NCI-H345 treated with DMSO at 0.1 percent for 48 hours (cell line): ENCODE data around the gene PPP1R9B.

Experiments used
- DNase-seq: peaks from one replicate; lab custom pipeline; 2025; ENCODE audit not compliant: unreplicated experiment; lab: John Stamatoyannopoulos, UW

PPP1R9B gene

GRCh38 chr17:50144845-50145531 is 5.5 kb downstream of the PPP1R9B start:
- DNase-seq = no peak

DNA sequence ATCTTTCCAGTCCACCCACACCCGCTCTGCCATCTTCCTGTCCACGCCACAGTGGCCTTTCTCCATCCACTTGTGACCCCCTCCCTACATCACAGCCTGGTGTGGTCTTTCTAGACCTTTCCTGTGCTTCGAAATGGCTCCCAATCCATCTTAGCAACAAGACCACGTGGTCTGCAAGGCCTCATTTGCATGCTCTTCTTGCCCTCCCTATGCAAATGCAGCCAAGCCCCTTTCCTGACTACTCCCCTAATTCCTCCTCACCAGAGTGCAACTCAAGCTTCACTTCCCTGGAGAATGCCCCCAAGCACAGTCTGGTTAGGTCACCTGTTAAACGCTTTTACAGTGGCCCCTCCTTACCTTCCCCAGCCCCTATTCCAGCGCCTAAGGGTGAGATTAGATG is 6.1 kb downstream of the PPP1R9B start:
- no peak for DNase-seq

DNA sequence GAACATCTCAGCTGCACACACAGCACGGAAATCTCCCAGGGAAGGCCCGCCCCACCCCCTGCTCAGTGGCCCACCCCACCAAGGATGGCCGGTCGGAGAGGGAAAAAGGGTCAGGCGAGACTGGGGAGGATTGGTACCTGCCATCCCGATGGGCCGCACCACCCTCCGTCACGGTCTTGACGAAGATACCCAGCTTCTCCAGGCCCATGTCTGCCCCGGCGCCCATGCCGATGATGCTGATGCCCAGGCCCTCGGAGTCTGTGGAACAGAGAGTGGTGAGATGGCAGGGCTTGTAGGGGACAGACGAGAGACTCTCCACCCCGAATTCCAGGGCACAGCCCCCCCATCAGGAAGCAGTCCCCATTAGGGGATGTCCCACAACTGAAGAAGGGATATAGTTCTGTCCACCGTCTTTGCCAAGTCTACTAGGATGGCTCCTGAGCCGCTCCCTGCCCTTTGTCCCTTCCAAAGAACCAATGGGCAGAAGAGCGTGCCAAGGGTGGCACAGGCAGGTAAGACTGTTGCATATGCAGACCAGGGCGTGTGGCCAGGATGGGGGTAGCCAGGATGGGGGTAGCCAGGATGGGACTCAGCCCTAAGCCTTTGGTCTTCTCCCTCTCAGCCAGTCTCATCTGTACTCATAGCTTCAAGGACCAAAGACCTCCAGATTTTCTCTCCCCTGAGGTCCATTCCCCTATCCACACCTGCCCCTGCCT is 6.9 kb downstream of the PPP1R9B start:
- no peak for DNase-seq

GRCh38 chr17:50141745-50142110 is 8.7 kb downstream of the PPP1R9B start:
- DNase-seq = no peak

- no peak for DNase-seq
Measured at GRCh38 chr17:50141026-50141744, 9.3 kb downstream of the PPP1R9B start.

DNA sequence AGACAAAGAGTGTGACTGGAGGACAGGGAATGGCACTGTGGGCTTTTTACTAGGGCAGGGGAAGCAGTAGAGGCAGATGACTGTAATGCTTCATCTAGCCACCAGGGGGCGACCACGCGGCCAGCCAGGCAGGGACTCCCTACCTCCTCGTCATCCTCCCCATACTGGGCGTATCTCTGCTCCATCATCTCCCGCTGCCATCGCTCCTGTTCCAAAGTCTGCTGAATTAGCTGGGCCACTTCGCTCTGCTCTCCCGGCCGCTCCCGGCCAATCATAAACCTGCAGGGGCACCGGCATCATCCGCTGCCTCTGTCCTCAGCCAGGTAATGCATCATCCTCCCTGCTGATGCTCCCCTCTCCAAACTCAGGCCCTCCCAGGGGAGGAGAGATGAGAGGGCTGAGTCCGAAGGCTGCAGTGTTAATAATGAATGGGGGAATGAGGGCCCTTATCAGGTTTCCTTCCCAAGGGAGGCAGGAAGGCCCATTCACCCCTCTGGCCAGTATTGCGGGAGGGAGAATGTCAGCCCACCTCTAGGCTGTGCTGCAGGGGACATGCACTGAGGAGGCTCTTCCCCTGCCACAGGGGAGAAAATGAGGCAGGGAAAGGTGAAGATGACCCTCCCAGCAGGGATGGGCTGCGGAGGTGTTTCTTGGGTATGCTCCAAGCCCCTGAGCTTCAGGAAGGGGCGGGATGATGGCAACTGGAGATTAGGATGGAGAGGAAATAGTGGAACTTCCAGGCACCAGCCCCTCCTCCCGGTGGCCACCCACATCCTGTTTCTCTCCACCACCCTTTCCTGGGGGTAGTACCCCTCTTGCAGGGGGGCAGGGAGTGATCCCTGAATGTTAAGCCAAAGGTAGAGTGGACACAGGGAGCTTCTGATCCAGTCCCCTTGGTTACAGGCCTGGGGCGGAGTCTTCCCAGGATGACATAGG is 10.3 kb downstream of the PPP1R9B start:
- peak; percentile 21 for DNase-seq

- DNase-seq = no peak
Measured at GRCh38 chr17:50139185-50139783, 11.2 kb downstream of the PPP1R9B start.

DNA sequence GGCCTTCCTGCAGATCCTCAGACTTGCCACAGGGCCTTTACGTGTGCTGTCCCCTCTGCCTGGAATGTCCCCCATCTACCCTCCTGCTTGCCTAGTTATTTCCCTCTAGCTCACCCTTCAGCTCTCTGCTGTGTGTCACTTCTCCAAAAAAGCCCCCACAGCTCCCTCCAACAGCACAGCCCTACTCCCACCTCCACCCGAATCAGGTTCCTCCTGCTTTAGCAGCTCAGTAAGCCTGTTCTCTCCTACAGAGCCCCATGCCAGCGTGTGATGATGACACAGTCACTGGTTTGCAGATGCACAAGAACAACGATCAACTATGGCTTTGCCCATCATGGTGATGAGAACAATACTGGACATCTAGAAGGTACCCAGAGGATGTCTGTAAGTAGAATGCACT is 13.4 kb downstream of the PPP1R9B start:
- DNase-seq = no peak

GRCh38 chr17:50136096-50136687 is 14.3 kb downstream of the PPP1R9B start:
- DNase-seq = no peak

GRCh38 chr17:50135316-50136095 is 15.0 kb downstream of the PPP1R9B start:
- no peak for DNase-seq

GRCh38 chr17:50134206-50135110 is 16.0 kb downstream of the PPP1R9B start:
- DNase-seq = no peak

GRCh38 chr17:50133769-50134099 is 16.7 kb downstream of the PPP1R9B start:
- no peak for DNase-seq

DNA sequence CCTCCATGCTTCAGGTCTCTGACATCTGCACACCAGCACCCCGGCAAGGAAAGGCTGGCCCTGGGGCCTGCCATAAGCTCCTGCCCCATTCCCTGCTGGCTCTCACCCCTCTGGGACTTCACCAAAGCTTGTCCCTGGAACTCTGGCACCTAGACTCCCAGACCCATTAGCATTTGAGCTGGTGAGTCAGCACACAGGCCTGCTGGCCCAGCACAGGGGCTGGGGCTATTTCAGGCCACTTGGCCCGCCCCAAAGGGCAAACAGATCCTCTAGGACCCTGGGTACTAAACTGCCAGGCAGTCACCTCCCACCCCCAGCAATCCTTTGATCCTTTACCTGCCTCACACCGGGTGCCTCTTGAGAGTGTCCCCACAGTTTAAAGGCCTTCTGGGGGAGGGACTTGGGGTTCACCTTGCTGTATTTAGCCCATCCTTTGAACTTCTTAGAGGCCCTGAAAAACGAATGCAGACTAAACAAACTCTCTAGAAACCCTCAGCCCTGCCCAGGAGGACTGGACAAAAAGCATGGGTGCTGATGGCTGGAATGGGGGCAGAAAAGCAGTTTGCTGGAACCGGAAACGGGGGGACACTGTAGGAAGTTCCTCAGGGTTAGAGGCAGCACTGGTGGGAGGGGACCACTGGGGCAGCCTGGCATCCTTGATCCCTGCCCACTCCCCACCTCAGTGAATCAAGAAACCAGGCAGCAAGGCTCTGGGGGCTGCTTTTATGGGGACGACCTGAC is 17.3 kb downstream of the PPP1R9B start:
- no peak for DNase-seq

GRCh38 chr17:50132104-50132794 is 18.2 kb downstream of the PPP1R9B start:
- DNase-seq = no peak

DNA sequence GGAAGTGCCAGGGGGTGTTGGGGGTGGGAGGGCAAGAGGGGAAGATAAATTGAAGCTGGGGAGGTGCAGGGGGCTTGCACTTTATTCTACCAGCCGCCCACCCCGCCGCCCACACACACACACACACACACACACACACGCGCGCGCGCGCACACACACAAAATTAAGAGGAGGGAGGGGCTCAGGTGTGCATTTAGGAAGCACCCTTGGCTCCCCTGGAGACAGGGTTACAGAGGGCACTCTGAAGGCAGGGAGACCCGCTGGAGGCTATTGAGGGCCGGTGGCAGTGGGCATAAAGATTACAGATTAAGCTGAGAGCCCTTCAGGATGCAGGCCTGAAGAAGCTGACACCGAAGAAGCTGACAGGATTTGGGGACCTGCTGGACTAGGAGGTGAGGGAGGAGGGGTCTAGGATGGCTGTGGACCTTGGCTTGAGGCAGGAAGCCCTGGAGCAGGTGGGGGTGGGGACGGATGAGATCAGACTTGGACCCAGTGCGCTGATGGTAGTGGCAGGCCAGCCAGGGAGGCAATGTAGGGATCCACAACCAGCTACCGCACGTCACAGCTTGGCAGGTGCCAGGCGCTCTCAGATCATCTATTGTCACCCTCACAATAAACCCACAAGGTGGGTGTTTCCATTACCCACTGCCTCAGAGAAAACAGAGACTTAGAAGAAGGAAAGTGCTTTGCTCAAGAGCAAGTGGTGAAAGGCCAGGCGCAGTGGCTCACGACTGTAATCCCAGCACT is 19.7 kb downstream of the PPP1R9B start:
- DNase-seq = peak; percentile 30

- no peak for DNase-seq
Measured at GRCh38 chr17:50129728-50130558, 20.5 kb downstream of the PPP1R9B start, which contains the start of gene SAMD14. Gene SAMD14, minus strand, starts transcription at chr17:50130160. Its CDS starts 5,201 bp downstream, at chr17:50124959.
